PC-3 (cell line): ENCODE data around the gene SF3A2. TPM values are rescaled to one million over a fixed set of nuclear protein-coding genes. Genes with fewer than 3 reads are reported as not detected.
"Not testable (repeated sequence)": the region's sequence is repeated elsewhere in the genome, so short reads cannot be mapped to it uniquely, and the experiment has no call there.

ENCODE experiments used
- ATAC-seq: fragments of 200-7000 bp; cut with Tn5 transposase; 2 replicates; pipeline ENCODE4 v1.9.1; 2020; ENCODE audit warnings: mild to moderate bottlenecking, moderate library complexity
- BruUV-seq: library from RNA; stranded (reverse); fragments of 400-500 nt; replicated peaks from 2 replicates; lab custom pipeline; 2021; lab: Mats Ljungman, UMichigan
- CTCF ChIA-PET: fragments of 300-600 bp; sonication (Branson Sonifier 250); formaldehyde crosslinking; loops from one replicate; lab custom pipeline; 2022; ENCODE audit warnings: antibody characterized with exemption; lab: Charles Lee
- POLR2A ChIA-PET: fragments of 300-600 bp; sonication (Branson Sonifier 250); formaldehyde crosslinking; loops from one replicate; lab custom pipeline; 2022; ENCODE audit warnings: antibody characterized with exemption; ENCODE audit not compliant: unreplicated experiment; lab: Charles Lee
- DNase-seq: peaks from one replicate; pipeline ENCODE4 v3.0.0-alpha.2; 2015
- H2AFZ ChIP-seq: fragments of 300-600 bp; sonication (generic); 2 replicates; pipeline ENCODE4 v1.6.0; 2016; ENCODE audit warnings: antibody characterized with exemption, low read length
- H3F3A ChIP-seq: fragments of 300-600 bp; sonication (generic); one replicate; pipeline ENCODE4 v1.6.0; 2017; ENCODE audit warnings: antibody characterized with exemption, low read length, control low read depth, mild to moderate bottlenecking; ENCODE audit not compliant: unreplicated experiment
- H3K27ac ChIP-seq: fragments of 300-600 bp; sonication (generic); 2 replicates; pipeline ENCODE4 v1.5.1; 2016; ENCODE audit warnings: mild to moderate bottlenecking, low read length
- H3K27me3 ChIP-seq: fragments of 300-600 bp; sonication (generic); 2 replicates; pipeline ENCODE4 v1.6.1; 2016; ENCODE audit warnings: low read length, mixed read lengths
- H3K36me3 ChIP-seq: fragments of 300-600 bp; sonication (generic); 2 replicates; pipeline ENCODE4 v1.6.1; 2016; ENCODE audit warnings: low read depth, mixed run types, low read length, mixed read lengths
- H3K4me1 ChIP-seq: fragments of 300-600 bp; sonication (generic); 2 replicates; pipeline ENCODE4 v1.5.1; 2016; ENCODE audit warnings: low read length; ENCODE audit not compliant: insufficient read depth
- H3K4me2 ChIP-seq: fragments of 300-600 bp; sonication (generic); 2 replicates; pipeline ENCODE4 v1.6.0; 2016; ENCODE audit warnings: low read length
- H3K4me3 ChIP-seq: fragments of 300-600 bp; sonication (generic); 2 replicates; pipeline ENCODE4 v1.5.1; 2016; ENCODE audit warnings: mild to moderate bottlenecking, low read length, mixed read lengths
- H3K79me2 ChIP-seq: fragments of 300-600 bp; sonication (generic); 2 replicates; pipeline ENCODE4 v1.6.1; 2017; ENCODE audit warnings: low read length, mixed read lengths
- H3K9ac ChIP-seq: fragments of 300-600 bp; sonication (generic); 2 replicates; pipeline ENCODE4 v1.6.0; 2016; ENCODE audit warnings: mild to moderate bottlenecking, low read length
- H3K9me2 ChIP-seq: fragments of 300-600 bp; sonication (generic); replicated peaks from 2 replicates; pipeline ENCODE4 v1.6.1; 2016; ENCODE audit warnings: mixed run types, low read length, mixed read lengths
- H3K9me3 ChIP-seq: fragments of 300-600 bp; sonication (generic); 2 replicates; pipeline ENCODE4 v1.6.1; 2016; ENCODE audit warnings: low read length, mixed read lengths
- H4K20me1 ChIP-seq: fragments of 300-600 bp; sonication (generic); 2 replicates; pipeline ENCODE4 v1.6.1; 2016; ENCODE audit warnings: low read length, mixed read lengths
- EZH2 ChIP-seq: fragments of 300-600 bp; sonication (generic); IDR thresholded peaks from one replicate; pipeline ENCODE4 v1.6.1; 2017; ENCODE audit warnings: antibody characterized with exemption, mild to moderate bottlenecking, low read length; ENCODE audit not compliant: unreplicated experiment
- EZH2phosphoT487 ChIP-seq: fragments of 300-600 bp; sonication (generic); IDR thresholded peaks from 2 replicates; pipeline ENCODE4 v1.6.1; 2018; ENCODE audit warnings: mild to moderate bottlenecking, antibody characterized with exemption, low read length, borderline replicate concordance
- intact Hi-C: fragments of 100-400 bp; cut with micrococcal nuclease; formaldehyde crosslinking; loops from 2 replicates; pipeline ENCODE4 v1.9.0; 2023
- total RNA-seq: library from RNA; depleted of rRNA; stranded (reverse); fragments of >200 nt; gene quantifications from 2 replicates; pipeline ENCODE4 v1.2.3, GENCODE V29; 2014
- TF ChIP-seq, protein P1 (sequence below): fragments of 300-600 bp; sonication (generic); conservative IDR thresholded peaks from 2 replicates; pipeline ENCODE4 v1.5.1; 2017; ENCODE audit warnings: antibody characterized with exemption, low read depth, mild to moderate bottlenecking, low read length

SF3A2 gene
- total RNA-seq, 1 experiment from 2014 or later: 55.5 TPM

GRCh38 chr19:2199861-2200623 is 36.6 kb upstream of the SF3A2 start:
- no peak overlapping the region for H3K4me3 ChIP-seq
- ATAC-seq (no peak), DNase-seq (no peak)
- intact Hi-C loops: no loop called here
- no peaks in the 10 kb centered on the region for H3K4me1 ChIP-seq
- no peaks in the 10 kb centered on the region for H3K9me3 ChIP-seq
- CTCF ChIA-PET: no interaction called here
- peaks cover 25% of the 10 kb centered on the region; the same call in 1 of the 2 replicates for H3K79me2 ChIP-seq
- H3F3A ChIP-seq: no peaks in the 10 kb centered on the region
- no peak overlapping the region for H3K27ac ChIP-seq
- no peak overlapping the region for H2AFZ ChIP-seq
- no peaks in the 10 kb centered on the region for H3K9me2 ChIP-seq
- H3K9ac ChIP-seq: no peak overlapping the region
- H4K20me1 ChIP-seq: no peaks in the 10 kb centered on the region
- POLR2A ChIA-PET: no interaction called here
- TF ChIP-seq, protein P1, sequence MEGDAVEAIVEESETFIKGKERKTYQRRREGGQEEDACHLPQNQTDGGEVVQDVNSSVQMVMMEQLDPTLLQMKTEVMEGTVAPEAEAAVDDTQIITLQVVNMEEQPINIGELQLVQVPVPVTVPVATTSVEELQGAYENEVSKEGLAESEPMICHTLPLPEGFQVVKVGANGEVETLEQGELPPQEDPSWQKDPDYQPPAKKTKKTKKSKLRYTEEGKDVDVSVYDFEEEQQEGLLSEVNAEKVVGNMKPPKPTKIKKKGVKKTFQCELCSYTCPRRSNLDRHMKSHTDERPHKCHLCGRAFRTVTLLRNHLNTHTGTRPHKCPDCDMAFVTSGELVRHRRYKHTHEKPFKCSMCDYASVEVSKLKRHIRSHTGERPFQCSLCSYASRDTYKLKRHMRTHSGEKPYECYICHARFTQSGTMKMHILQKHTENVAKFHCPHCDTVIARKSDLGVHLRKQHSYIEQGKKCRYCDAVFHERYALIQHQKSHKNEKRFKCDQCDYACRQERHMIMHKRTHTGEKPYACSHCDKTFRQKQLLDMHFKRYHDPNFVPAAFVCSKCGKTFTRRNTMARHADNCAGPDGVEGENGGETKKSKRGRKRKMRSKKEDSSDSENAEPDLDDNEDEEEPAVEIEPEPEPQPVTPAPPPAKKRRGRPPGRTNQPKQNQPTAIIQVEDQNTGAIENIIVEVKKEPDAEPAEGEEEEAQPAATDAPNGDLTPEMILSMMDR: no peak
- TF ChIP-seq EZH2phosphoT487 (no peak), EZH2 (no peak)
- H3K4me2 ChIP-seq: no peak overlapping the region
- no TSS peak for BruUV-seq
- no peaks in the 10 kb centered on the region for H3K36me3 ChIP-seq
- no peaks in the 10 kb centered on the region for H3K27me3 ChIP-seq

DNA sequence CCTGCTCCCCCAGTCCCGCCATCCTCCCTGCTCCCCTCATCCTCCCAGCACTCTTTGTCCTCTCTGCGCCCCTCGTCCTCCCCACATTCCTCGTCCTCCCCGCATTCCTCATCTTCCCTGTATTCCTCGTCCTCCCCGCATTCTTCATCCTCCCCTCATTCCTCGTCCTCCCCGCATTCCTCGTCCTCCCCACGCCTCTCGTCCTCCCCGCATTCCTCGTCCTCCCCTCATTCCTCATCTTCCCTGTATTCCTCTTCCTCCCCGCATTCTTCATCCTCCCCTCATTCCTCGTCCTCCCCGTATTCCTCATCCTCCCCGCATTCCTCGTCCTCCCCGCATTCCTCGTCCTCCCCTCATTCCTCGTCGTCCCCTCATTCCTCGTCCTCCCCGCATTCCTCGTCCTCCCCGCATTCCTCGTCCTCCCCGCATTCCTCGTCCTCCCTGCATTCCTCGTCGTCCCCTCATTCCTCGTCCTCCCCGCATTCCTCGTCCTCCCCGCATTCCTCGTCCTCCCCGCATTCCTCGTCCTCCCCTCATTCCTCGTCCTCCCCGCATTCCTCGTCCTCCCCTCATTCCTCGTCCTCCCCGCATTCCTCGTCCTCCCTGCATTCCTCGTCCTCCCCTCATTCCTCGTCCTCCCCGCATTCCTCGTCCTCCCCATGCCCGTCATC is 35.9 kb upstream of the SF3A2 start:
- H3K9me3 ChIP-seq, ATAC-seq, POLR2A ChIA-PET, H3K9ac ChIP-seq, DNase-seq, H3K4me1 ChIP-seq, H3K4me2 ChIP-seq, H3K9me2 ChIP-seq, H3K36me3 ChIP-seq, CTCF ChIA-PET, H3K27ac ChIP-seq, H3K27me3 ChIP-seq, H4K20me1 ChIP-seq, intact Hi-C loops, H2AFZ ChIP-seq, BruUV-seq, H3K4me3 ChIP-seq, H3F3A ChIP-seq: not testable (repeated sequence)
- peaks cover 25% of the 10 kb centered on the region; the same call in 1 of the 2 replicates for H3K79me2 ChIP-seq

- DNase-seq: no peak
- TF ChIP-seq EZH2phosphoT487: no peak
- TF ChIP-seq, protein P1: no peak
- TF ChIP-seq EZH2: no peak
- H3K27me3 ChIP-seq: no peaks in the 10 kb centered on the region
- H3K36me3 ChIP-seq: no peaks in the 10 kb centered on the region
- no peaks in the 10 kb centered on the region for H3K4me1 ChIP-seq
- no peak overlapping the region for H2AFZ ChIP-seq
- H3K9me2 ChIP-seq: no peaks in the 10 kb centered on the region
- H3K79me2 ChIP-seq: peaks cover 23% of the 10 kb centered on the region; the same call in 1 of the 2 replicates
- ChIA-PET POLR2A (interaction anchor here (0.6 kb wide), 1 partner anchor 37 kb away, joined by 4 read pairs; no protein-coding TSS in a partner anchor), CTCF (interaction anchor here (1.3 kb wide), 1 partner anchor 45 kb away, joined by 4 read pairs; no protein-coding TSS in a partner anchor)
- no peaks in the 10 kb centered on the region for H3F3A ChIP-seq
- BruUV-seq: no TSS peak
- H3K4me3 ChIP-seq: no peak overlapping the region
- H3K9ac ChIP-seq: no peak overlapping the region
- no peak for ATAC-seq
- intact Hi-C loops: no loop called here
- no peaks in the 10 kb centered on the region for H4K20me1 ChIP-seq
- no peaks in the 10 kb centered on the region for H3K9me3 ChIP-seq
- H3K27ac ChIP-seq: no peak overlapping the region
- H3K4me2 ChIP-seq: no peak overlapping the region
Observed at GRCh38 chr19:2201473-2202148, 35.0 kb upstream of the SF3A2 start.
